OCI-M1 (cell line): ENCODE data around the gene SND1.

ENCODE experiments used
- DNase-seq: peaks from one replicate; lab custom pipeline; 2025; lab: John Stamatoyannopoulos, UW

The SND1 gene

GRCh38 chr7:127683776-127684681 is 32.0 kb downstream of the SND1 start:
- no peak for DNase-seq

GRCh38 chr7:127689194-127689772 is 37.3 kb downstream of the SND1 start:
- DNase-seq, result no peak

- no peak for DNase-seq
Observed at GRCh38 chr7:127690337-127690736, 38.3 kb downstream of the SND1 start.

DNA sequence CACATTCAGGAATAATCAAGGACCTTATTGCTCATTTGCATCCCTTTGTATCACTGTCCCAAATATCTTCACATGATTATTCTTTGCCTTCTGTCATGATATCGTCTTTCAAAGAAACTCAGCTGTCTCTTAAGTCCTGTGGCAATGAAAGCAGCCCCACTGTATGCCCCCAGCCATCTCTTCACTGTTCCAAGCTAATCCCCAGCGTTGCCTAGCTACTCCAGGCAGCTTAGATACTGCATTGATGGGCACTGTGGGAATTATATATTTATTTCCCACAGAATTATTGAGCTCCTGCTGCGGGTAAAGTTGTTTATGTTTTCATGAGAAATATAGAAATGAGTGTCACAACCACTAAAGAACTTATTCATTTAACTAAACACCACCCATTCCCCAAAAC is 38.8 kb downstream of the SND1 start:
- no peak for DNase-seq

DNA sequence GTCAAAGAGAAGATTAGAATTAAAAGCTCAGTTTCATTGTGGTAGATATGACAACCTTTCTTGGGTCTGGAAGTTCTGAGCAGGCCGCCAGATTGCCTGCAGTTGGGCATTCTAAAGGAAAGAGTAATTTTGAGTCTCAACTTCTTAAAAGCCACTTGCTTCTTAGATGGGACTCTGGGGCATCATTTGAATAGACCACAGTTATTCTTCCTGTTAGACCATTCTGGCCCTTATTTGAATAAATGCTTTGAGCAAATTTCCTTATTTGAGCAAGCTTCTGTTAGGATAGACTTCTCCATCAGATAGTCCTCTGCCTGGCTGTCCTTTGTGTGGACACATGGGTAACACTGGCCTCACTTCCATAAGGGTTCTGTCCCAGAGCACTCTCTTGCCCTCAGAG is 40.2 kb downstream of the SND1 start:
- DNase-seq, result no peak

DNA sequence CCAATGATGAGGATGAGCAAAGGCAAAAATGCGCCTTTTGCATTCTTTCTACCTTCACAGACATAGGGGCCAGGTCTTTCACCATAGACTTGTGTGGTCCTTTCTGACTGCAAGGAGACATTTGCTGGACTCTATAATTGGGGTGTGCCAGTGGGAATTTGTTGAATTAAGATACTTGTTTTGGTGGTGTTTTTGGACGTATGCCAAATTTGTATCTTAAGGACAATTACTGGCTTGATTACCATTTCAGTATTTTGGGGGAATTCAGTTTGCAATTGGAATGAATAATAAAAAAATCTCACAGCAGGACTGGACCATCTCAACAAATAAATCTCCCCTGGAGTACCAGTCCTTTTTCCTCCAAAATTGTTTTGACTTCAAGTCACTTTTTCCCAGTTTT is 47.9 kb downstream of the SND1 start:
- DNase-seq, result no peak

DNA sequence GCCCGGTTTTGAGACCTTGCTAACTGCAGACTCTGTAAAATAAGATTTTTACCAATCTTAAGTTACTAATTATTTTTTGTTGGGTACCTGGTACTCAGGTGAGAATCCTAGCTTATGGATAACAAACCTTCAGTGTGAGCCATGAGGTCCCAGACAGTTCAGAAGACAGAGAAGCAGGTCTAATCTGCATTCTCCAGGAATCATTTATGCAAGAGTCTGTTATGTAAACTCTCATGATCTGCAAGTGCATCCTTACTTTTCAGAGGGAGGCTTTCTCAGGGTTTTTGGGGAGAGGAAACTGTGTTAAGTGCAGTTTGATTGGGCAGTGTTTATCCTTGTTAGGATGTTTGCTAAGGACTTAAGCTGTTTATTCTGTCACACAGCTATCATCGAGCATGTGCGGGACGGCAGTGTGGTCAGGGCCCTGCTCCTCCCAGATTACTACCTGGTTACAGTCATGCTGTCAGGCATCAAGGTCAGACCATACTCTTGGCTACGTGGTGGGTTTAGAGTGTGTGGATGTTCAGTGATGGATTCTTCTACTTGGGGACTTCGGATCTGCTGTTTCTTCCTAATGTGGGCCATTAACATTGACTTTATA is 50.2 kb downstream of the SND1 start:
- DNase-seq, result no peak

- DNase-seq, result no peak
Observed at GRCh38 chr7:127702938-127703337, 50.9 kb downstream of the SND1 start.

- no peak for DNase-seq
Observed at GRCh38 chr7:127704211-127704610, 52.2 kb downstream of the SND1 start.

DNA sequence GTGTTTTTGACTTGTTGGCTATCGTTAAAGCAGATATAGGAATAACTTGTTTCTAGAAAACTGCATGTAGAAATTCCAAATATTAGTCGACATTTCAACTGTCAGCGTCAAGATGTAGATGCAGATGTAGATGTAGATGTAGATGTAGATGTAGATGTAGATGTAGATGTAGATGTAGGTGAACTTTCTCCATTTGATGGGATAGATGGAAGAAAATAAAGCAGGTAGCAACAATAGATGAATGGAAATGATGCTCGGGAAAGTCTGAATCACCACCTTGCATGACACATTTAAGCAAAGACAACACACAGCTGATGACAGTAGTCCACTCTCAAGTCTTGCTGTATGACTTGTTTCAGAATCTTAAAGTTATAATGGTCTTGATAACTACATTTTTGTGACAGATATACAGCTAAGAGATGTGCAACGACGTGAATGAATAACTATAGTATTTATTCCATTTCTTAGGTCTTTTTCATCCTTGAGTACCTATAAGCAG is 53.5 kb downstream of the SND1 start:
- no peak for DNase-seq

DNA sequence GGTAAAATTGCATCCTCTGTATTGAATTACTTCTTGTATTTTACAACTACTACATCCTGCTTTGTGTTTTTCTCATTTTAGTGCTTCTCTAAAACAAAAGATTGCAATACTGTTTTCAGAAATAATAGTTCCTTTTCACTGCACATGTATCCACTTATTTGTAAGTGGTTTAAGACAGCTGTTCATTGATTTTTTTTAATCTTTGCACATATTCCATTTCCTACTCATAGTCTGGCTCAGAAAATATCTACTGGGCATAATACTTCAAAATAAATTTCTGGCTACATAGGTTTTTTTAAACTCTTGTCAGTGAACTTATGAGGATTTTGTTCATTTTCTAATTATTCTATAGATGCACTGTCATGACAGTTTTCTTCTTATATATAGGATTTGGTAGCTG is 54.8 kb downstream of the SND1 start:
- DNase-seq, result no peak

GRCh38 chr7:127708201-127708600 is 56.2 kb downstream of the SND1 start:
- no peak for DNase-seq

- DNase-seq, result peak; percentile 78
Observed at GRCh38 chr7:127708788-127709187, 56.8 kb downstream of the SND1 start.

DNA sequence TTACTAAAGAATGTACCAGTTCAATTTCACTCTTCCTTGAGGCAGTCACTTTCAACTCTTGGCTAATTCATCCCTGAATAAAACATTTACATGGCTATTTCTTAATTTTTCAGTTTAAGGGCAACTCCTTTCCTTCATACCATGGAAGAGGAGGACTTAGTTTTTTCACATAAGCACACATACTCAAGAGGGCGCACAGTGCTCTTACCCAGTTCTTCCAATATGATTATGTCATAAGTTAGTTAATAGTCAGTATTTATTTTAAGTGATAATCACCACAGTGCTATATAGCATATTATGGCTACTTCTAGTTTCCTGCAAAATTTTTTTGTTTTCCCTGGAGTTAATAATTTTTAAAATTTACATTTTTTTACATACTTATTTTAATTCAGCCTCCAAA is 58.6 kb downstream of the SND1 start:
- no peak for DNase-seq

DNA sequence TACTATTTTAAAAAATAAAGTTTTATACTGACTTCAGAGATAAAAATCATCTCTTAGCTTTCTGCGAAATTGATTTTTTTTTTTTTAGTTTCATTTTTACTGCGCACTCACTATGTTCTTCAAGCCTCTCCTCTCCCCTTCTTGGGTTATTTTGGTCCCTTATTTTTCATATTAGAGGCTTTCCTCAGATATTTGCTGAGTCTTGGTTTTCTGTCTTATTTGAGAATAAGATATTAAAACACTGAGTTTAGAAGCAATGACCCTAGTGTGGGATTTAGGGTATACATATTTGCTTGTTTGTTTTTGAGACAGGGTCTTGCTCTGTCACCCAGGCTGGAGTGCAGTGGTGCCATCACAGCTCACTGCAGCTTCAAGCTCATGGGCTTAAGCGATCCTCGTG is 59.9 kb downstream of the SND1 start:
- no peak for DNase-seq

DNA sequence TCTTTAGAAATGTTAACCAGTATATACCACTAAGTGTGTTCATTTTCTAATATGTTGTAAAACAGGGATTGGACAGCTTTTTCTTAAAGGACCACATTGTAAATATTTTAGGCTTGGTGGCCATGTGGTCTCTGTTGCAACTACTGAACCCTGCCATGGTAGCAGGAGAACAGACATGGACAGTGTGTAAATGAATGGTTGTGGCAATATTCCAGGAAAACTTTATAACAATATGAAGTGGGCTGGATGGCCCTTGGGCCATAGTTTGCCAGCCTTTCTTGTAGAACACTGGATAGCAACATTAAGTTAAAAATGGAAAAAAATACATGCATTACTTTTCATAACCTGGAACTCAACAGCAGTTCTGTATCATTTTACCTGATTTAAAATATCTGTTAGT is 61.0 kb downstream of the SND1 start:
- DNase-seq, result no peak

GRCh38 chr7:127713758-127714157 is 61.8 kb downstream of the SND1 start:
- DNase-seq, result no peak

DNA sequence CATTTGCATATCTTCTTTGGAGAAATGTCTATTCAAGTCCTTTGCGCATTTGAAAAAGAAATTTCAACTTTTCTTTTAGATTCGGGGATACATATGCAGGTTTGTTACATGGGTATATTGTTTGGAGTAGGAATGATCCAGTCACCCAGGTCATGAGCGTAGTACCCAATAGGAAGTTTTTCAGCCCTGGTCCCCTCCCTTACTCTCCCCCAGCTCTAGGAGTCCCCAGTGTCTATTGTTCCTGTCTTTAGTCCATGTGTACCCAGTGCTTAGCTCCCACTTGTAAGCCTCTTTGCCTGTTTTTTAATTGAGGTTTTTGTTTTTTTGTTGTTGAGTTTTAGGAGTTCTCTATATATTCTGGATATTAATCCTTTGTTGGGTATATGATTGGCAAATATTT is 63.3 kb downstream of the SND1 start:
- no peak for DNase-seq

- DNase-seq, result no peak
Observed at GRCh38 chr7:127715901-127716300, 63.9 kb downstream of the SND1 start.

DNA sequence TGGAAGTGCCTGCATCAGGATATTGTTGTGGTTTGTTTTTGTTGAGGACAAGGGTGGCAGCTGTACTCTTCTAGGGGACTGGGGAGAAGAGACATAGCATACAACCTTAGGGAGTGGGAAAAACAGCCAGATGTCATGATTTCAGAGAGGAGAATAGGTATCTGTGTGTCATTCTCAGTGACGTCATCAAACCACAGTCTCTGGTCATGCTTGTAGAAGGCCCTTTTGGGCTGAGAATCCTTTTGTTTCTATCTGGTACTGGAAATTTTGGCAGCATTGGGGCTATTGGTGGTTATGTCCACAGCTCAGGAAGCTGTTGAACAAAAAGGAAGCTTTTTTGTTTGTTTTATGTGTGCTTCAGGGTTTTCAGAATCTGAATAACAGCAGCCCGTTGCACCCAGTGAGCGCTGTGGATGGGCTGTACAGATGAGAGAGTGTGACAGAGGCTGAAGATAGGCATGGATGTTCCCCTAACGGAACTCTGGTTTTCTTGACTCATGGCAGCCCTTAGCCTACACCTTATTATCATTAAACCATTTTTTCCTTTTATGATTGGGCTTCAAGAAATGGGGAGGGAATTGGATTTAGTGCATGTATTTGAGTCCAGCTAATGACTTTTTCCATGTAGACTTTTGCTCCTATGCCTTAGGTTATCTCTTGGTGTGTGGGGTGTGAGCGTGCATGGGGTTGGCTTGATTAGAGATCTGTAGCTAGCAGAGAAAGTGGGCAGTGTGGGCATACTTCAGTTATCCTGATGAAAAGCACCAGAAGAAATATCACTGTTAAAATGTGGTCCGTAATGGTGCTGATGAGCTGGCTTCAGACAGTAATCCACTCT is 65.7 kb downstream of the SND1 start:
- DNase-seq, result no peak

DNA sequence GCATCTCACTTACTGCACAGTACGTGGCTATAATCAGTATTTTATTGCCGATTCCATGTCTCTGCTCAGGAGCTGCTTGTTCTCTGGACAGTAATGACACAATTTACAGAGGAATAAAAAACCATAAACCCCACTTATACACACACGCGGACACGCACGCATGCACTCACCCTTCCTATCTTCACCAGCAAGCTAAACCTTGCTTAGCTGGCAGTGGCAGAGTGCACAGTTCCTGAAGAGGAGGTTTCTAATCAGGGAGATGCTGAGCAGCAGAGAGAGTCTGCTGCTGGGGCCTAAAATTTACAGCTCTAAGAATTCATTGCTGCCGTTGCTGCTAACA is 66.3 kb downstream of the SND1 start:
- no peak for DNase-seq

DNA sequence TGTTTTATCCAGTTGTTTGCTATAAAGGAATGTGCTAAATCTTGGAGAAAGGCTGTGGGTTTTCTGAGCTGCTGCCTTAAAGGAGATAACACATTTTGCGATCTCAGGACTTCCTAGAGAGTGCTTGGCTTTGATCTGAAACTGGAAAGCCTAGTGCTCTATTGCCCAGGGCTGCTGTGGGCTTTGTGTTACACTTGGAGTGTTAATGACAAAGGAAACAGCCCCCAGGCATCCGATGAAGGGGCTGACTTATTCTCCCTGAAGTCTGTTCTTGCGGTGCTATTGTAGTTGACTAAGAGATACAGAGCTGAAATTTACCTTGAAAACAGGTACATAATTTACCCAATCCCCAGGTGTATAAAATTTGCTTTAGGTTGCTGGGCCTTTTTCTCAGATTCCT is 74.5 kb downstream of the SND1 start:
- DNase-seq, result no peak
